Measurements from ENCODE around the gene MYPN. TPM values are rescaled to one million over a fixed set of nuclear protein-coding genes. Genes with fewer than 3 reads are reported as not detected.
"Not testable (repeated sequence)": the region's sequence is repeated elsewhere in the genome, so short reads cannot be mapped to it uniquely, and the experiment has no call there.

Gene MYPN
- total RNA-seq, 1 donor from 2014 or later, result not detected

DNA sequence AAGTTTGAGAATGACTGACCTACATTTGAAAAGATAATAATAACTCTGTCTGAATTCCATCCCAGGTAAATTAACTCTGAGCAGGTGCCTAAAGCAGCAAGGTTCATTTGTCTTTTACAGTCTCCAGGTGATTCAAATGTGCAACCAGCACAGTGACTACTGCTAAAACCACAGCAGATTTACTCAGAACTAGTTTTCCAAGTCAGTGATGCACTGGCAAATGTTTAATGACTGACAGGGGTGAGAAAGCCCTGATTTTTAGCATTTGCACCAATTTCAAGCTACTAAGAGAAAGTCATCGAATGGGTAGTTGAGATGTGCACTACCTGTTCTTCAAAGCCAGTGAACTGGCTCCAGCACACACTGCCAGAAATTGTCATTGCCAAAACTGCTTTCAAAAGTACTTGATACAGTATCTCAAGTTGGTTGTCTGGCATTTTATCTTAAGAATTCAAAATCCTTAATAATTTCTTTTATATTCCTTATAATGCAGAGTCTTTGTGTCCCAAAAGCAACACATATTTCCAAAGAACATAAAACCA is 62.3 kb downstream of the MYPN start:
- DNase-seq (ENCODE audit: low spot score), result no peak

DNA sequence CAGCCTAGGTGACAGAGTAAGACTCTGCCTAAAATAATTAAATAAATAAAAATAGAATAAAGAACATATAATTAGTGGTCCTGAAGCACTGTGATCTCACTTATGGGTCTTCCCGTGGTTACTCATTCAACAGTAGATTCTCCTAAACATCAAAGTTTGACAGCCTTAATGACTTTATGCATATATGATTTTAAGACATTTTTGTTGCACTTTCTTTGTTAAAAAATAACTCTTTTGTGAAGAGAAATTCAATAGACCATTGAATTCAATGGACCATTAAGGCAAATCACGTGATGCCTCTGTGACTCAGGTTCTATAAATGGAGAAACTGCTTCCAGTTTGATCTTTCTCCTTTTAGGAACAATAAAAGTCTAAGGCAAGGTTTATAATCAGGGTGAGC is 63.0 kb downstream of the MYPN start:
- no peak for DNase-seq (ENCODE audit: low spot score)

DNA sequence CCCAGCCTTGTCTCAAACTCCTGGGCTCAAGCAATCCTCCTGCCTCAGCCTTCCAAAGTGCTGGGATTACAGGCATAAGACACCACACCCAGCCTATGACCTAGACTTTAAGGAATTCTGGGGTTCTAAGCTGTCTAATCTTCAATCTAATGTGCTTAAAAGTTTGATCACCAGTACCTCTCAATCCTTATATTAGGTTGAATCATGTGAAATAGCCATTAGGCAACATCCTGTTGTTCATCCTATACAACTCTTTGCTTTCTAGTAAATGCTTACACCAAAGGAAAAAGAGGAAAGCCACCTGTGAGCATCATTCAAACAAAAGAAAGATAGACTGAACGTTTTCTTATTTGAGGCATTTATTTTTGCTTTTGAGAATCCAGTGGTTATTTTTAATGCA is 66.7 kb downstream of the MYPN start:
- no peak for DNase-seq (ENCODE audit: low spot score)

- DNase-seq (ENCODE audit: low spot score), result no peak
These were observed 67.5 kb downstream of the MYPN start for GRCh38 chr10:68176797-68177196.

- no peak for DNase-seq (ENCODE audit: low spot score)
These were observed 69.3 kb downstream of the MYPN start for GRCh38 chr10:68178592-68178991.

- no peak for DNase-seq (ENCODE audit: low spot score)
These were observed 69.7 kb downstream of the MYPN start for GRCh38 chr10:68179016-68179415.

- DNase-seq (ENCODE audit: low spot score), result no peak
These were observed 71.2 kb downstream of the MYPN start for GRCh38 chr10:68180490-68180889.

GRCh38 chr10:68184546-68184945 is 75.3 kb downstream of the MYPN start:
- DNase-seq (ENCODE audit: low spot score), result no peak

GRCh38 chr10:68185085-68185484 is 75.8 kb downstream of the MYPN start:
- DNase-seq (ENCODE audit: low spot score), result no peak

- DNase-seq (ENCODE audit: low spot score), result no peak
These were observed 79.5 kb downstream of the MYPN start for GRCh38 chr10:68188835-68189234.

DNA sequence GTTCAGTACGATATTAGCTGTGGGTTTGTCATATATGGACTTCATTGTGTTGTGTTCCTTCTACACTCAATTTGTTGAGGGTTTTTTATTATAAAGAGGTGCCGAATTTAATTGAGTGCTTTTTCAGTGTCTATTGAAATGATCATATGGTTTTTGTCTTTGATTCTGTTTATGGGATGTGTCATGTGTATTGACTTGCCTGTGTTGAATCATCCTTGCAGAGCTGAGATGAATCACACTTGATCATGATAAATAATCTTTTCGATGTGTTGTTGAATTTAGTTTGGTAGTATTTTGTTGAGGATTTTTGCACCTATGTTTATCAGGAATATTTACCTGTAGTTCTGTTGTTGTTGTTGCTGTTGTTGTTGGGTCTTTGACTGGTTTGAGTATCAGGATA is 82.8 kb downstream of the MYPN start:
- DNase-seq (ENCODE audit: low spot score), result no peak

GRCh38 chr10:68194290-68194689 is 85.0 kb downstream of the MYPN start:
- DNase-seq (ENCODE audit: low spot score), result no peak

- DNase-seq (ENCODE audit: low spot score), result not testable (repeated sequence)
These were observed 86.5 kb downstream of the MYPN start for GRCh38 chr10:68195776-68196175.

GRCh38 chr10:68196701-68197100 is 87.4 kb downstream of the MYPN start:
- DNase-seq (ENCODE audit: low spot score), result no peak

- no peak for DNase-seq (ENCODE audit: low spot score)
These were observed 93.7 kb downstream of the MYPN start for GRCh38 chr10:68202960-68203353.

GRCh38 chr10:68208424-68209042 is 99.2 kb downstream of the MYPN start:
- no peak for DNase-seq (ENCODE audit: low spot score)

- no peak for DNase-seq (ENCODE audit: low spot score)
These were observed 102.4 kb downstream of the MYPN start for GRCh38 chr10:68211669-68212068.

GRCh38 chr10:68212721-68213352 is 103.5 kb downstream of the MYPN start:
- no peak for DNase-seq (ENCODE audit: low spot score)

- DNase-seq (ENCODE audit: low spot score), result no peak
These were observed 109.5 kb downstream of the MYPN start for GRCh38 chr10:68218786-68219185.

GRCh38 chr10:68221196-68221595 is 111.9 kb downstream of the MYPN start:
- no peak for DNase-seq (ENCODE audit: low spot score)

GRCh38 chr10:68222391-68222790 is 113.1 kb downstream of the MYPN start:
- no peak for DNase-seq (ENCODE audit: low spot score)

DNA sequence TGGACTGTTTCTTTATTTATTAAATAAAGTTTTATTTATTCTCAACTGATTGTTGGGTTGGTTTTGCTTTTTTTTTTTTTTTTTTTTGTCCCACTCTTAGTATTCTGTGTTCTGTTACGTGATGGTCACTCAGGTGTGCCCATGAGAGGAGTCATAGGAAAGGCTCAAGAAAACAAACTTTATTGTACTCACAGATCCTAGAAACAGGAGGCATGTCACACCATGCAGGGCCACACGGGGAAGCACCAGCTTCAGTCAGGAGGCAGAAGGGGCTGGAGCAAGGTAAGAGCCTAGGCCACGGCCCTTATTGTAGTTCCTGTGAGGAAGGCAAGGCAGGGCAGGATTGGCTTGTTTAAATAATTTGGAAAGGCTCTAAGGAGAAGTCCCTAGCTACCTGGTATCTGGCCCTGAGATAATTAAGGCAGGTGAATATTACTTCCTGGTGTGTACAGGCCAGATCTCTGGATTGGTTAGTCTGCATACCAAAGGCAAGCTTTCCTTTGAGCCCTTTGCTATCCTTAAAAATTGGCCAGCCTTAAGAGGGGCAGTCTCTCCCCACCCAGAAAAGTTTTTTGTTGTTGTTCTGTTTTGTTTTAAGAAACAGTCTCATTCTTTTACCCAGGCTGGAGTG is 114.4 kb downstream of the MYPN start:
- no peak for DNase-seq (ENCODE audit: low spot score)

- DNase-seq (ENCODE audit: low spot score), result no peak
These were observed 115.5 kb downstream of the MYPN start for GRCh38 chr10:68224810-68225209.

All from mesenteric fat pad (tissue), 1 donor.